ENCODE results near the gene XAB2. TPM values are rescaled to one million over a fixed set of nuclear protein-coding genes. Genes with fewer than 3 reads are reported as not detected.

XAB2 gene
- polyA plus RNA-seq, 5 donors = 24.0 to 39.6 (median 31.0) TPM

DNA sequence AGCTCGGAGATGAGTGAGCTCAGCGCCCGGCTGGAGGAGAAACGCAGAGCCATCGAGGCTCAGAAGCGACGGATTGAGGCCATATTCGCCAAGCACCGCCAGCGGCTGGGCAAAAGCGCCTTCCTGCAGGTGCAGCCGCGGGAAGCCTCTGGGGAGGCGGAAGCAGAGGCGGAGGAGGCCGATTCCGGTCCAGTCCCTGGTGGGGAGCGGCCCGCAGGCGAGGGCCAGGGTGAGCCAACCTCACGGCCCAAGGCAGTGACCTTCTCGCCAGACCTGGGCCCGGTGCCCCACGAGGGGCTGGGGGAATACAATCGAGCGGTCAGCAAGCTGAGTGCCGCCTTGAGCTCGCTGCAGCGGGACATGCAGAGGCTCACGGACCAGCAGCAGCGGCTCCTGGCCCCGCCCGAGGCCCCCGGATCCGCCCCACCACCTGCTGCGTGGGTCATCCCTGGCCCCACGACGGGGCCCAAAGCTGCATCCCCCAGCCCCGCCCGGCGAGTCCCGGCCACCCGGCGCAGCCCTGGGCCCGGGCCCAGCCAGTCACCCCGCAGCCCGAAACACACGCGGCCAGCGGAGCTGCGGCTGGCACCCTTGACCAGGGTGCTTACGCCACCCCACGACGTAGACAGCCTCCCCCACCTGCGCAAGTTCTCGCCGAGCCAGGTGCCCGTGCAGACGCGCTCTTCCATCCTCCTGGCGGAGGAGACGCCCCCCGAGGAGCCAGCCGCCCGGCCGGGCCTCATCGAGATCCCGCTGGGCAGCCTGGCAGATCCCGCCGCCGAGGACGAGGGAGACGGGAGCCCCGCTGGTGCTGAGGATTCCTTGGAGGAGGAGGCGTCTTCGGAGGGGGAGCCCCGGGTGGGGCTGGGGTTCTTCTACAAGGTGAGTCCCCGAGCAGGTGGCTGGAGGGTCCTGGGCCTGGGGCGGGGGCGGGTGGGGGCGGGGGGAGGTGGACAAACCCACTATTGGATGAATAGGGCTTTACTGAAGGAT is 16.8 kb downstream of the XAB2 start:
- DNase-seq = no peak

DNA sequence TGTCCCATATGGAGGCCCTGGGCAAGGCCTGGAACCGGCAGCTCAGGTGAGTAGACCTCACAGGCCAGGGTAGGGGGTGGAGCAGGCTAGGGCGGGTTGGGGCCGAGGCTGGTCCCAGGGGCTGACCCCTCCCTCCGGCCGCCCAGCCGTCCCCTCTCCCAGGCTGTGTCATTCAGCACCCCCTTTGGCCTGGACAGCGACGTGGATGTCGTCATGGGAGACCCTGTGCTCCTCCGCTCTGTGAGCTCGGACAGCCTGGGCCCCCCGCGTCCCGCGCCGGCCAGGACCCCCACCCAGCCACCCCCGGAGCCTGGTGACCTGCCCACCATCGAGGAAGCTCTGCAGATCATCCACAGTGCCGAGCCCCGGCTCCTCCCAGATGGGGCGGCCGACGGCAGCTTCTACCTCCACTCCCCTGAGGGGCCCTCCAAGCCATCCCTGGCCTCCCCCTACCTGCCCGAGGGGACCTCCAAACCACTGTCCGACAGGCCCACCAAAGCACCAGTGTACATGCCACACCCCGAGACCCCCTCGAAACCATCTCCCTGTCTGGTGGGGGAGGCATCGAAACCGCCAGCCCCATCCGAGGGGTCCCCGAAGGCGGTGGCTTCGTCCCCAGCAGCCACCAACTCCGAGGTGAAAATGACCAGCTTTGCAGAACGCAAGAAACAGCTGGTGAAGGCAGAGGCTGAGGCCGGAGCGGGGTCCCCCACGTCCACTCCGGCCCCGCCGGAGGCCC is 17.6 kb downstream of the XAB2 start:
- DNase-seq = no peak

DNA sequence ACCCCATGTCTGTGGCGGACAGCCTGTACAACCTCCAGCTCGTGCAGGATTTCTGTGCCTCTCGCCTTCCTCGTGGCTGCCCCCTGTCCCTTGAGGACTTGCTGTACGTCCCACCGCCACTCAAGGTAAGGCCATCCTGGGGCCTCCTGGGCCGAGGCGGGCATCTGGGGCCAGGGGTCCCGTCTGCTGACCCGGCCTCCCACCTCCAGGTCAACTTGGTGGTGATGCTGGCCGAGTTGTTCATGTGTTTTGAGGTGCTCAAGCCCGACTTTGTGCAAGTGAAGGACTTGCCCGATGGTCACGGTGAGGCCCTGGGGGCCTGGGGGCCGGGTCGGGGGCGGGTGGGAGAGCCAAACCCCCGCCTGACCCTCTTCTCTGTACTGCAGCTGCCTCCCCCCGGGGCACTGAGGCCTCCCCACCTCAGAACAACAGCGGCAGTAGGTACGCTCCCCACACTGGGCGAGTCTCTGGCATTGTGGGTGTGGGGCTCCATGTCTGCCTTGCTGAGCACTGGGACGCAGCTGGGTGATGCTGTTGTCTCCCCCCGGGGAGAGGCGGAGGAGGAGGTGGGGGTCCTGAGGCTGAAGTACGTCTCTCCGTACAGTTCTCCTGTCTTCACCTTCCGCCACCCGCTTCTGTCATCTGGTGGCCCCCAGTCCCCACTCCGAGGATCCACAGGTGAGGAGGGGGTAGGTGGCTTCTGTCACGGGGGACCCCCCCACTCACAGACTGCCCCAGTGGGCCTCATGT is 18.7 kb downstream of the XAB2 start:
- no peak for DNase-seq

DNA sequence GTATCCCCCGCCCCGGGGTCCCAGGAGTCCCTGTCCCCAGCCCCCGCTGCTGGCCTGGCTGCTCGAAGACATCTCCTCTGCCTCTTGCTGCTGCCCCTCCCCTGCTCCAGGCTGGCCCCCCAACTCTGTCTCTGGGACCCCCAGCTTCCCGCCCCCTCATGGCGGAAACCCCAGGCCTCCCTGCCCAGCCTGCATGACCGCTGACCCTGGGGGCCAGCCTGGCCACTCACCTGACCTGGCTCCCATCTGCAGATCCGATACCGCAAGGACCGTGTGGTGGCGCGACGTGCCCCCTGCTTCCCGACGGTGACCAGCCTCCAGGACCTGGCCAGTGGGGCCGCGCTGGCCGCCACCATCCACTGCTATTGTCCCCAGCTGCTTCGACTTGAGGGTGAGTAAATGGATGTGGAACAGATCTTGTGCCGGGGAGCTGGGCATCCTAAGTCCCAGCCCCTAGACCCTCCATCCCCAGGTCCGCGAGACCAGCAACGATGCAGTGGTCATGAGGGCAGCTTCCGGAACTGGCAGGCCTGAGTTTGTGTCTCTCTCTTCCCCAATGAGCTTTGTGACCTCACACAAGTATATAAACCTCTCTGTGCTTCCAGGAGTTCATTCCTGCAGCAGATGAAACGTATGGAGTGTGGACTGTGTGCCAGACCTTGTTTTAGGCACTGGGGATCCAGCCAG is 21.3 kb downstream of the XAB2 start:
- no peak for DNase-seq

DNA sequence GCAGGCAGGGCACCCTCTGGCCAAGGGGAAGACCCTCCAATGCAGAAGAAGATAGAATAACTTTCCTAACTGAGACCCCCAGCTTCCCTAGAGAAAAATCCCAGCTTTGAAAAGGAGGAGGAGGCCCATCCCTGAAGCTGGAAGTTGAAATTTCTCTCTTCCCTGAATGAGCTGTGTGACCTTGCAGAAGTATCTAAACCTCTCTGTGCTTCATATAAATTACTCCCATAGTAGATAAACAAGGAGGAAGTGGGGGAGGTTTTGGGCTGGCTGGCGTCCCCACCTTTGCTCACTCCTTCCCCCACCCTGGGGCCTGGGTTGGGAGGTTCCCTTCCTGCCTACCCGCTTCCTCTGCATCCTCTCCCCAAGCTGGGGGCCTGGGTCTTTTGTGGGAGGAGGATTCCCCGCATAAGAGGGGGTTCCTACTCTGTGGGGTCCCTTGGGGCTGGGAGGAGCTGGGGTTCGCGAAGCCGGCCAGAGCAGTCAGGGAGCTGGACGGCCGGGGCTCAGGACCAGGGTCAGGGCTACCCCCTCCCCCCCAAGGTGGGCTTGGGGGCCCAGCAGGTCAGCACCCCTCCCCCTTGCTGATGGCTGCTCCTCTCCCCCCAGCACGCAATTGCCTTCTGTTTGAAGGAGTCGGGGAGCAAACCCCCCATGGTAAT is 22.0 kb downstream of the XAB2 start:
- DNase-seq = no peak

DNA sequence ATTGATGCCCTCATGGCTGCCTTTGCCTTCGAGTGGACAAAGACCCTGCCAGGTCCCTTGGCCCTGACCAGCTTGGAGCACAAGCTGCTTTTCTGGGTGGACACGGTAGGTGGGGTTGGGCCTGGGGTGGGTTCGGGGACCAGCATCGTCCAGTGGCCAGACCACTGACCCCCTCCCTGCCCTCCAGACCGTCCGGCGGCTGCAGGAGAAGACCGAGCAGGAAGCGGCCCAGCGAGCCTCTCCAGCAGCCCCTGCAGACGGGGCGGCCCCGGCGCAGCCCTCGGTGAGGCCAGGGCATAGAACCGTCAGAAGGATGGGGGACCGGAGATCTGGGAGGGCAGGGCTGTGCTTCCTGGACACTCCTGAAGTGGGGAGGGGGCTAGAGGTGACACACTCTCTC is 23.1 kb downstream of the XAB2 start:
- DNase-seq = no peak

DNA sequence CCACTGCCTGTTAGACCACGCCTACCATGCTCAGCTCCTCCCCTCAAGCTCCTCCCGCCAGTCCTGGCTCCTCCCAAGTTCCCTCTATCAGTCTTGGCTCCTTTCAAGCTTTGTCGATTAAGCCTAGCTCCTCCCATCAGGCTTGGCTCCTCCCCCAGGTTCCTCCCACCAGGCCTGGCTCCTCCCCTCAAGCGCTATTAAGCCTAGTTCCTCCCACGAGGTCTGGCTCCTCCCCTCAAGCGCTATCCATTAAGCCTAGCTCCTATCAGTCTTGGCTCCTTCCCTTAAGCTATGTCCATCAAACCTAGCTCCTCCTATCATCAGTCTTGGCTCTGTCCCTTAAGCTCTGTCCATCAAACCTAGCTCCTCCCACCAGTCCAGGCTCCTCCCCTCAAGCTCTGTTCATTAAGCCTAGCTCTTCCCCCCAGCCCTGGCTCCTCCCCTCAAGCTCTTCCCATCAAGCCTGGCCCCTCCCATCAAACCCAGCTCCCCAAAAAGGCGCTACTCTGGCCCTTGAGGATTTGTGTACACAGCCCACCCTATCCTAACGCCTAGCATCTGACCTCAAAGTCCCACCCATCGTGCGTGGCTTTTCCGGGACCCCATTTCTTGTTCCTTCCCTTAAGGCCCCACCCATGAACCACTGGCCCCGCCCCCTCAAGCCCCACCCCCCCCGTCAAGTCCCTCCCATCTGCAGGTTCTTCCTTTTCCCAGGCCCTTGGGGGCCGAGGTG is 23.7 kb downstream of the XAB2 start:
- DNase-seq = no peak

DNA sequence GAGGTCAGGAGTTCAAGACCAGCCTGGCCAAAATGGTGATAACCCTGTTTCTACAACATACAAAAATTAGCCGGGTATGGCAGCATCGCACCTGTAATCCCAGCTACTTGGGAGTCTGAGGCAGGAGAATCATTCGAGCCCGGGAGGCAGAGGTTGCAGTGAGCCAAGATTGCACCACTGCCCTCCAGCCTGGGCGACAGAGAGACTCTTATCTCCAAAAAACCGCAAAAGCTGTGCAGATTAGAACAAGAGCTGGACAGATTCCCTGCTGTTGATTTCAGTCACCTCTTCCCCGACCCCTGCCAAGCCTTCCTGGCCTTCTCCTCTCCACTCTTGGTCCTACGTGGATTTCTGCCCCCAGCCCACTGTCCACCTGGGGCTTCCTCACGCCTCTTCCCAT is 25.4 kb downstream of the XAB2 start:
- DNase-seq = no peak

DNA sequence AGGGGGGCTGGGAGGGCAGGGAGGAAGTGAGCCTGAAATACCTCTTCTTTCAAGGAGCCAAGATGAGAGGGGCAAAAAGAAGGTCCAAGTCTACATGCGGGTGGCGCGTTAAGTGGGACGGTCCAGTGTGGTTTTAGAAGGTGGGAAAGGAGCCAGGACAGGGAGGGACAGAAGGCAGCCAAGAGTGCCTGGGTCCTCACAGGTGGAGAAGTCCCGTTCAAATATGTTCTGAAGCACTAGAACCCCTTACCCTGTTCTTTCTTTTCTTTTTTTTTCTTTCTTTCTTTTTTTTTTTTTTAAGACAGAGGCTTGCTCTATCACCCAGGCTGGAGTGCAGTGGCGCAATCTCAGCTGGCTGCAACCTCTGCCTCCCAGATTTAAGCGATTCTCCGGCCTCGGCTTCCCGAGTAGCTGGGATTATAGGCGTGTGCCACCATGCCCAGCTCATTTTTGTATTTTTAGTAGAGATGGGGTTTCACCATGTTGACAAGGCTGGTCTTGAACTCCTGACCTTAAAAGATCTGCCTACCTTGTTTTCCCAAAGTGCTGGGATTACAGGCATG is 26.3 kb downstream of the XAB2 start:
- DNase-seq = peak in 1 of 2 donors; percentile 6

DNA sequence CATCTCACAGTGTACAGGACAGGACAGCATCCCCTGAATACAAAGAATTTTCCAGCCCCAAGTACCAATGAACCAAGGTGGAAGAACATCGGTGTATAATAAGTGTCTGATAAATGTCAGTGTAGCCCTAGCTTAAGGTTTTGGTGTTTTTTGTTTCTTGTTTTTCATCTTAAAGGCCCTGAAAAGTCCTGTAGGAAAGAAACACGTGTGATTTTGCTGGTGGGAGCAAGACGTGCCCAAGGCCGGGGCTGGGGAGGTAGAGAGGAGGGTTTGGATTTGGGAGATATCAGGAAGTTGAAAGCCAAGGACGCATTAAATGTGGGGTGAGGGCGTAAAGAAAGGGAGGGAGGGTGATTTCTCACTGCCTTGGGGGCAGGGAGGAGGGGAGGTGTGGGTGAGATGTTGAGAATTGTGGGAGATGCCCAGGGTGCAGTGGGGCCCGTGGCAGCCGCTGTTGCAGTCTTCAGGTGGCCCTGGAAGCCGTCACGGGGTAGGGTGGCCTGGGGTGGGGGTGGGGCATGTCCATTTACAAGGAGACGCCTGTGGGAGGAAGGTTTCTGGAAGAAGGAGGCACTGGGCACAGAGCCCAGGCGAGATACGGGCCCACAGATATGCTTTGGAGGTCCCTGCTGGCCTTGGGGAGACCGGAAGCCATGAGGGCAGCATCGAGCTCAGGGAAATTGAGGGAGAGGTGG is 27.0 kb downstream of the XAB2 start:
- DNase-seq = peak; percentile 27 to 47

DNA sequence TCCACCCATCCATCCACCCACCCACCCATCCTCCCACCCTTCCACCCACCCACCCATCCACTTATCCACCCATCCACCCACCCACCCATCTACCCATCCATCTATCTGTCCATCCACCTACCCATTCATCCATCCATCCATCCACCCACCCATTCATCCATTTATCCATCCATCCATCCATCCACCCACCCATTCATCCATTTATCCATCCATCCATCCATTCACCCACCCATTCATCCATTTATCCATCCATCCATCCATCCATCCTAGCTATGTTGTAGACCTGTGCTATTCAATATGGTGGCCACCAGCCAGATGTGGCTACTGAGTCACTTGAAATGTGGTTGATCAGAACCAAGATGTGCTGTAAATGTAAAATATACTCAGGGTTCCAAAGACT is 28.6 kb downstream of the XAB2 start:
- DNase-seq = no peak

DNA sequence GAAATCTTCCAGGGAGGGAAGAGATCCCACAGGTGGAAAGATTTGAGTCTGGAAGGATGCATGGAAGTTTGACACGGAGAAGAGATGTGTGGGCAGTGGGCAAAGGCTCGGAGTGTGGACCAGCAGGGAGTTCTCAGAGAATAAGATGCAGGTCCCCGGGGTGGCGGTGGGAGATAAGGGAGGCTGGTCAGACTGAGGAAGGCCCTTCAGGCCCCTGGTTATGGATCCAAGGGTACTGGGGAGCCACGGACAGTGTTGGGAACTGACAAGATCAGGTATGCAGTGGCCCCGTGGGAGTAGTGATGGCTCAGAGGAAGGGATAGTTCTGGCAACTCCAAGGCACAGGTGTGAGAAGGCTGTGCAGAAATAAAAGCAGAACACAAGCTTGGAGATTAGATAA is 31.2 kb downstream of the XAB2 start:
- no peak for DNase-seq

DNA sequence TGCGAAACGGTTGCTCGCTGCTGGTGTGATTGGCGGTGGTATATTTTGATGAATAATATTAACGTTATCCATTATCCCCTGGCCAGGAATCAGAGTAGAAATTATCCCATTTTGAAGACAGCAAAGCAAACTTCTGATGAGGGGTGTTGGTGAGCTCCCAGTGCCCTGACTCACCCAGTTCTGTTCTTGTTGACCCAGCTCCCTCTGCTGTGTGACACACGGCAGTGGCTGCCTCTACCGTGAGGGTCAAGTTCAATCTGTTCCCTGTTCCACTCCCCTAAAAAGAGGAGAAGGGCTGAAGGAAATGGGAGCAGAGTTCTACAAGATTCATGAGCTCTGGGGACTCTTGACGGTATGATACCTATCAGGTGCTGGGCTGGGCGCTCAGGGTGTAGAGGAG is 31.7 kb downstream of the XAB2 start:
- no peak for DNase-seq

DNA sequence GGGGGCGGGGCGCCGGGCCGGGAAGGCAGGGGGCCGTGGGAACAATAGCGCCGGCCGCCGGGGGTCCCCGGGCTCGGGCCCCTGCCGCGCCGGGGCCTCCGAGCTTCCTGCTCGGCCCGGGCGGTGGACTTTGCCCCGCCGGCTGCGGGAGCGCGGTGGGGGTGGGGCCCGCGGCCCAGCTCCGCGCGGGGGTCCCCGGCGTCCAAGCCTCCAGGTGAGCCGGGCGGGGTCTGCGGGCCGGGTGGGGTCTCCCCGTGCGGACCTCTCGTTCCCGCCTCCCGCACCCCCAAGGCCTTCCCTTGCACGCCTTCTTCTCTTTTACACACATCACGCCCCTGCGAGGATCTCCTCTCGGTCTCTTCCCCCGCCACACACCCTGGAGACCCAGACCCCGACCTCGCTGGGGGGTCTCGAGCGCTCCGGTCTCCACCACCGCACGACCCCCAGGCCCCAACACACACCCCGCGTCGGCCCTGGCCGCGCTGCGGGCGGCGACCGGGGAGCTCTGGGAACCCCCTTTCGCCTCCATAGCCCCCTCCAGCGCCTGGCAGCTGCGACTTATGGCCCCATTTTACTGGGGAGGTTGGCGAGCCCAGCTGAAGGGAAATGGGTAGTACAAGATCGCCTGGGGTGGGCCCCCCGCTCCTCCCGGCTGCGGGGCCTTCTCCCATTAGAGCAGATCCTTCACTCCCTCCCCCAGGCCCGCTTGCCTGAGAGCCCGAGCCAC is 33.0 kb downstream of the XAB2 start:
- no peak for DNase-seq

DNA sequence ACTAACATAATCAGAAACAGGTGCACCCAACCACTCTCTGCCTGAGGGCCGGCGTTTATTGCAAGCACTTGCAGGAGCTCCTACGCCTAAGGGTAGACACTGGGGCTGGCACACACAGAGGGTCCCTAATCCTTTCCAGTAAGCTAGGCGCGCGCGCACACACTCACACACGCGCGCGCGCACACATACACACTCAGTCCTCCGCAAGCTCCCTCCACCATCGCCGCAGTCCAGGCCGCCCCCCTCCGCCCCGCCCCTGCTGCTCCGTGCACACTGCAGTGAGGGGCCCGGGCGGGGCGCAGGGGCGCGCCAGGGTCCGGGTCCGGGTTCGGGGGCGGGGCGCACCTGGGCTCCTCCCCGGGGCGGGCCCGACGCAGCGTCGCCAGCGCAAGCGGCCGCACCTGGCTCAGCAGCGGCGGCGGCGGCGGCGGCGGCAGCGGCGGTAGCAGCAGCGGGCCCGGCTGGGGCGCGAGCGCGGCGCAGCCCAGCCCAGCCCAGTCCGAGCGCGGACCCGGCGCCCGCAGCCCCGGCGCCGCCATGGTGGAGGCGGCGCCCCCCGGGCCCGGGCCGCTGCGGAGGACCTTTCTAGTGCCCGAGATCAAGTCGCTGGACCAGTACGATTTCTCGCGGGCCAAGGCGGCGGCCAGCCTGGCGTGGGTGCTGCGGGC is 33.7 kb downstream of the XAB2 start, which contains the start of gene CAMSAP3:
TSS of gene CAMSAP3 (plus strand) at position 398 of the 668 bp plus-strand sequence. CDS start at position 538, 140 bp downstream.
- DNase-seq = peak in 1 of 2 donors; percentile 24

DNA sequence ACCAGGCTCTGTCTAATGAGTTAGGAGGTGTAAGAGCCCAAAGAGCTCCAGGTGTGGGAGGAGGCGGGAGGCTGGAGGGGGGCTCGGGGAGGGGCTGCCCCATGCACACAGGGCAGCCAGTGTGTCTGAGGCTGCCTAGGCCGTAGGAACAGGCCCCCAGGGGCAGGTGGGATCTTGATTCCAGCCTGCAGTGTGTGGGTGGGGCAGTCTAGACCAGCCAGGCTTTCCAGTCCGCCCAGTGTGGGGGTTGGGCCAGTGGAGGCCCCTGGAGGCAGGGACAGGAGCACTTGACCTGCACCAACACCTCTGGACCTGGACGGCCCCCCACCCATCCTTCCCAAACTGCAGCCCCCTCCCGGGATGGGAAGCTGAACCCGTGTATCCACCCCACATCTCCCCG is 39.1 kb downstream of the XAB2 start:
- DNase-seq = peak; percentile 8

DNA sequence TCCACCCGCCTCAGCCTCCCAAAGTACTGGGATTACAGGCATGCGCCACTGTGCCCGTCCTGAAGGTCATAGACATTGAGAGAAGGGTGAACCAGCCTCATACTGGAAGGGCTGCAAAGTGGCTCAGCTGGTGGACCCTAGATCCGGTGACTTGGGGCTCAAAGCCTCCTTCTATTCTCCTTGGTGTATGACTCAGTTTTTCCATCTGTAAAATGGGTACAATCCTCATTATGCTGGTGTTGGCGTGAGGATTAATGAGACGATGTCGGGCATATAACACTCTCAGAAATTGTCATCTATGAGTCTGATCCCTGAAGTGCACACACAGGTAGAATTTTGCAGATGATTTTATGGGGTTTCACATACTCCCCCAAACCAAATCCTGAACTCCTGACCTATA is 39.5 kb downstream of the XAB2 start:
- DNase-seq = no peak

DNA sequence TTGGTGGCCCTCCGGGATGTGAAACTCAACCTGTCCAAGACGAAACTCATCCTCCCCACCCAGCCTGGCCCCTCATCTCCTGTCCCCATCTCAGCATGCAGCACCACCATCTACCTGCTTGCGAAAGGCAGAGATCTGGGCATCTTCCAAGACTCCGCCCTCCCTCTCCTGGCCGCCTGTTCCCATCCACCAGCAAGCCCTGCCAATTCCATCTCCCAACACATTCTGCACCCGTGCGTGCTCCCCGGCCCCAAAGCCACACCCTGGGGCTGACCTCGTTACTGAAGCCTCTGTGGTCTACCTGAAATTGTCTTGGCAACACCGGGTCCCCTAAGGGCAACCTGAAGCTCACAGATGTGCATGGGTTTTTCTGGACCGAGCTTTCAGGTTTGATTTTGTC is 46.9 kb downstream of the XAB2 start:
- no peak for DNase-seq
